ENCODE results near the gene PAK6. TPM values are rescaled to one million over a fixed set of nuclear protein-coding genes. Genes with fewer than 3 reads are reported as not detected.

PAK6 gene
- total RNA-seq, 1 donor from 2014 or later: not detected

- Mint-ChIP-seq H3K4me1 (ENCODE audit: low read depth, unreplicated experiment) (peaks cover 14% of the 10 kb centered on the region), H3K27me3 (ENCODE audit: unreplicated experiment) (peaks cover 14% of the 10 kb centered on the region), H3K27ac (ENCODE audit: unreplicated experiment) (no peak overlapping the region), H3K36me3 (ENCODE audit: unreplicated experiment) (no peaks in the 10 kb centered on the region), H3K4me3 (ENCODE audit: unreplicated experiment) (no peak overlapping the region), H3K9me3 (ENCODE audit: unreplicated experiment) (peaks cover 2% of the 10 kb centered on the region)
- TF ChIP-seq CTCF (IDR thresholded peaks at IDR 0.05; ENCODE audit: partially characterized antibody, unreplicated experiment): no peak
- no peak for DNase-seq
These were observed 19.0 kb downstream of the PAK6 start for GRCh38 chr15:40257656-40258450.

DNA sequence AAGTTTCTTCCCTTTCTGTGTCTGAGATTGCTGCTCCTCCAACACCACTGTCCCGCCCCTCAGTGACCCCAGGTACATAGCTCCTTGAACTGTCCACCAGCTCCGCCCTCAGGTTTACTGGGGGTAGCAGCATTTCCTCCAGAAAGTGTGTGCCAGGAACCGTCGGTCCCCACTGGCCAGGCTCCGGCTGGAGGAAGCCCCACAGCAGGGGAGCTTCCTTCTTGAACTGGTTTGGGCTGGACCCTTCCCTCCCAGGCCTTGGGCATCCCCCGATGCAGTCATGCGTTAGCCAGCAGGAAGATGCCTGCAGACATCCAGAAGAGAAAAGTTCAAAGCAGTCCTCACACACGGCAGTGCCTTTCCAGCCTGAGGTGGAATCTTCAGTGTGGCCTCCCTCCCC is 19.7 kb downstream of the PAK6 start:
- no peak for TF ChIP-seq CTCF (IDR thresholded peaks at IDR 0.05; ENCODE audit: partially characterized antibody, unreplicated experiment)
- Mint-ChIP-seq H3K4me1 (ENCODE audit: low read depth, unreplicated experiment) (peaks cover 14% of the 10 kb centered on the region), H3K9me3 (ENCODE audit: unreplicated experiment) (peaks cover 2% of the 10 kb centered on the region), H3K36me3 (ENCODE audit: unreplicated experiment) (no peaks in the 10 kb centered on the region), H3K27me3 (ENCODE audit: unreplicated experiment) (peaks cover 11% of the 10 kb centered on the region), H3K4me3 (ENCODE audit: unreplicated experiment) (no peak overlapping the region), H3K27ac (ENCODE audit: unreplicated experiment) (no peak overlapping the region)
- DNase-seq: no peak

DNA sequence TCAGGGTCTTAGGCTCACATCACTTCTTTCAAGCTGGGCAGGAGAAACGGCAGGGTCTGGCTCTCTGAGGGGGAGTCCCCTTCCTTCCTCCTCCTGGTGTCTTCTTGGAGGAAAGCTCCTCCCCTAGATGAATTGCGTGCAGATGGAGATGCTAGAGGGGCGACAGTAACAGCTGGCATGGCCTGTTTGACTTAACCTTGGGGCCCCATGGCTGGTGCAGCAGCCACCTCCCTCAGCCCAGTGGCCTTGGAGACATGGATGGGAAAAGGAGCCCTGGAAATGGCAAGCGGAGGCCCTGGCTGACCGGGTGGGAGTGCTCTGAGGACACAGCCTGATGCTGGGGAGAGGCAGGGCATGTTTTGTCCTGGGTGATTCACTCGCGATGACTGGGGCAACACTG is 20.2 kb downstream of the PAK6 start:
- H3K27me3 Mint-ChIP-seq (ENCODE audit: unreplicated experiment): peaks cover 8% of the 10 kb centered on the region
- H3K4me3 Mint-ChIP-seq (ENCODE audit: unreplicated experiment): no peak overlapping the region
- peaks cover 12% of the 10 kb centered on the region for H3K4me1 Mint-ChIP-seq (ENCODE audit: low read depth, unreplicated experiment)
- DNase-seq: no peak
- no peak overlapping the region for H3K27ac Mint-ChIP-seq (ENCODE audit: unreplicated experiment)
- no peaks in the 10 kb centered on the region for H3K9me3 Mint-ChIP-seq (ENCODE audit: unreplicated experiment)
- H3K36me3 Mint-ChIP-seq (ENCODE audit: unreplicated experiment): no peaks in the 10 kb centered on the region
- no peak for TF ChIP-seq CTCF (IDR thresholded peaks at IDR 0.05; ENCODE audit: partially characterized antibody, unreplicated experiment)

- no peak for DNase-seq
- H3K27me3 Mint-ChIP-seq (ENCODE audit: unreplicated experiment): peaks cover 3% of the 10 kb centered on the region
- H3K36me3 Mint-ChIP-seq (ENCODE audit: unreplicated experiment): no peaks in the 10 kb centered on the region
- H3K27ac Mint-ChIP-seq (ENCODE audit: unreplicated experiment): no peak overlapping the region
- H3K4me1 Mint-ChIP-seq (ENCODE audit: low read depth, unreplicated experiment): peaks cover 7% of the 10 kb centered on the region
- no peak for TF ChIP-seq CTCF (IDR thresholded peaks at IDR 0.05; ENCODE audit: partially characterized antibody, unreplicated experiment)
- peaks cover 3% of the 10 kb centered on the region for H3K9me3 Mint-ChIP-seq (ENCODE audit: unreplicated experiment)
- no peak overlapping the region for H3K4me3 Mint-ChIP-seq (ENCODE audit: unreplicated experiment)
These were observed 24.3 kb downstream of the PAK6 start for GRCh38 chr15:40263024-40263754.

Measured in glutamatergic neuron (in vitro differentiated cells).